Vagina (tissue), 2 donors: Measurements from ENCODE around the gene SLC25A43.

Source experiments
- CTCF ChIP-seq, 3 experiments: fragments of 450-650 bp in 2 of 3; fragments of 200-600 bp in 1 of 3; sonication (generic) in 1 of 3; IDR thresholded peaks; one replicate each; pipeline ENCODE4 v1.5.1; 2017 to 2019; ENCODE audit warnings: antibody characterized with exemption in 3 of 3, mild to moderate bottlenecking in 2 of 3, moderate library complexity in 2 of 3
- POLR2A ChIP-seq, 2 donors: fragments of 450-650 bp; IDR thresholded peaks; one replicate each; pipeline ENCODE4 v1.6.1; 2017; ENCODE audit warnings: antibody characterized with exemption in 2 of 2, mild to moderate bottlenecking in 2 of 2, moderate library complexity in 2 of 2

- TF ChIP-seq CTCF (IDR thresholded peaks at IDR 0.05) (no peak), POLR2A (IDR thresholded peaks at IDR 0.05) (no peak)
Observed at GRCh38 chrX:119427024-119427794, 28.1 kb downstream of the SLC25A43 start.
